H1 (cell line): ENCODE results near the gene DCANP1. TPM values are rescaled to one million over a fixed set of nuclear protein-coding genes. Genes with fewer than 3 reads are reported as not detected.

Experiments
- CTCF ChIA-PET: fragments of 300-600 bp; sonication (Branson Sonifier 250); formaldehyde crosslinking; loops from one replicate; lab custom pipeline; 2021; ENCODE audit not compliant: partially characterized antibody; lab: Charles Lee
- POLR2A ChIA-PET: fragments of 300-600 bp; sonication (Branson Sonifier 250); formaldehyde crosslinking; loops from one replicate; lab custom pipeline; 2021; ENCODE audit warnings: inconsistent platforms; ENCODE audit not compliant: partially characterized antibody; lab: Charles Lee
- DNase-seq, 2 experiments: peaks; one replicate each; pipeline versions ENCODE4 v3.0.0 to v3.0.0-alpha.2; 2010 to 2022; ENCODE audit warnings: low spot score in 2 of 2, low read depth in 1 of 2, mixed read lengths in 1 of 2
- FAIRE-seq: peaks from 2 replicates; lab custom pipeline; 2011; peaks lifted over from hg19 to GRCh38; lab: Jason Lieb, UNC
- H2AFZ ChIP-seq: 2 replicates; pipeline ENCODE4 v1.8.1; 2012; ENCODE audit warnings: low read length, inconsistent platforms
- H2AK5ac ChIP-seq: 2 replicates; pipeline ENCODE4 v1.6.1; 2013; ENCODE audit warnings: low read depth, low read length
- H2BK120ac ChIP-seq: replicated peaks from 2 replicates; pipeline ENCODE3; 2013; ENCODE audit warnings: low read depth, low read length, inconsistent platforms
- H2BK12ac ChIP-seq: 2 replicates; pipeline ENCODE4 v1.6.1; 2013; ENCODE audit warnings: low read depth, low read length
- H2BK15ac ChIP-seq: 2 replicates; pipeline ENCODE4 v1.6.1; 2013; ENCODE audit warnings: low read length
- H2BK20ac ChIP-seq: 2 replicates; pipeline ENCODE4 v1.6.1; 2013; ENCODE audit warnings: low read length
- H2BK5ac ChIP-seq: 2 replicates; pipeline ENCODE4 v1.6.1; 2013; ENCODE audit warnings: low read depth, low read length
- H3K14ac ChIP-seq: 2 replicates; pipeline ENCODE4 v1.6.1; 2013; ENCODE audit warnings: inconsistent platforms; ENCODE audit not compliant: insufficient read length
- H3K18ac ChIP-seq: 2 replicates; pipeline ENCODE4 v1.6.1; 2013; ENCODE audit warnings: low read length; ENCODE audit errors: extremely low read depth
- H3K23ac ChIP-seq: 2 replicates; pipeline ENCODE4 v1.6.1; 2013; ENCODE audit warnings: inconsistent platforms; ENCODE audit not compliant: insufficient read length
- H3K23me2 ChIP-seq: 2 replicates; pipeline ENCODE4 v1.6.1; 2013; ENCODE audit warnings: low read depth, low read length
- H3K27ac ChIP-seq: 2 replicates; pipeline ENCODE4 v1.6.1; 2011; ENCODE audit warnings: low read depth, low read length, inconsistent platforms
- H3K27me3 ChIP-seq, 4 experiments: replicated peaks in 1 of 4; 1 replicate in 1 of 4; 2 replicates in 3 of 4; pipeline versions ENCODE4 v1.6.1 to v1.8.1; 2011 to 2013; ENCODE audit warnings: low read length in 3 of 4, mild to moderate bottlenecking in 3 of 4, inconsistent platforms in 2 of 4, mixed read lengths in 2 of 4, moderate library complexity in 1 of 4; ENCODE audit not compliant: control insufficient read depth in 3 of 4, insufficient read depth in 3 of 4; ENCODE audit errors: extremely low read depth in 1 of 4
- H3K36me3 ChIP-seq, 4 experiments: 2 replicates each; pipeline versions ENCODE4 v1.6.1 to v1.8.1; 2011 to 2013; ENCODE audit warnings: mild to moderate bottlenecking in 4 of 4, low read length in 3 of 4, moderate library complexity in 2 of 4, control low read depth in 1 of 4, inconsistent platforms in 1 of 4; ENCODE audit not compliant: insufficient read depth in 4 of 4, control insufficient read depth in 2 of 4
- H3K4ac ChIP-seq: replicated peaks from 2 replicates; pipeline ENCODE3; 2013; ENCODE audit warnings: low read length, low read depth, mixed read lengths, inconsistent platforms; ENCODE audit not compliant: insufficient read length
- H3K4me1 ChIP-seq, 4 experiments: replicated peaks in 1 of 4; 1 replicate in 1 of 4; 2 replicates in 3 of 4; pipeline versions ENCODE4 v1.6.1 to v1.8.1; 2011 to 2013; ENCODE audit warnings: low read length in 3 of 4, inconsistent platforms in 2 of 4, mixed read lengths in 1 of 4; ENCODE audit not compliant: insufficient read depth in 4 of 4, control insufficient read depth in 3 of 4
- H3K4me2 ChIP-seq, 2 experiments: 2 replicates each; pipeline versions ENCODE4 v1.6.1 to v1.8.1; 2011 to 2013; ENCODE audit warnings: low read depth in 2 of 2, low read length in 2 of 2, control low read depth in 1 of 2, inconsistent platforms in 1 of 2, mild to moderate bottlenecking in 1 of 2; ENCODE audit not compliant: insufficient read depth in 1 of 2
- H3K4me3 ChIP-seq, 4 experiments: fragments of 200-600, 300-600 bp in 1 of 4; sonication (generic), shearing (Covaris generic), sonication (Bioruptor Twin) in 1 of 4; 2 replicates each; pipeline versions ENCODE4 v1.5.1 to v1.8.1; 2011 to 2016; ENCODE audit warnings: low read length in 4 of 4, low read depth in 3 of 4, control low read depth in 2 of 4, inconsistent platforms in 2 of 4, mild to moderate bottlenecking in 2 of 4, mixed read lengths in 1 of 4, moderate library complexity in 1 of 4; ENCODE audit not compliant: insufficient read depth in 2 of 4; ENCODE audit errors: extremely low read depth in 1 of 4
- H3K56ac ChIP-seq: replicated peaks from 2 replicates; pipeline ENCODE3; 2013; ENCODE audit warnings: low read depth, mild to moderate bottlenecking, mixed read lengths, low read length, inconsistent platforms; ENCODE audit not compliant: insufficient read length
- H3K79me1 ChIP-seq: 2 replicates; pipeline ENCODE4 v1.6.1; 2013; ENCODE audit warnings: low read depth, low read length, control low read depth
- H3K79me2 ChIP-seq, 2 experiments: 2 replicates each; pipeline versions ENCODE4 v1.6.1 to v1.8.1; 2012 to 2013; ENCODE audit warnings: low read length in 2 of 2, mild to moderate bottlenecking in 2 of 2, inconsistent platforms in 1 of 2; ENCODE audit not compliant: insufficient read depth in 2 of 2, control insufficient read depth in 1 of 2
- H3K9ac ChIP-seq, 4 experiments: replicated peaks in 1 of 4; 1 replicate in 1 of 4; 2 replicates in 3 of 4; pipeline versions ENCODE4 v1.6.1 to v1.8.1; 2011 to 2013; ENCODE audit warnings: low read depth in 3 of 4, low read length in 3 of 4, control low read depth in 2 of 4, mild to moderate bottlenecking in 2 of 4, moderate library complexity in 2 of 4, inconsistent platforms in 1 of 4; ENCODE audit errors: extremely low read depth in 1 of 4
- H3K9me3 ChIP-seq, 2 experiments: 2 replicates each; pipeline versions ENCODE4 v1.6.1 to v1.8.1; 2012 to 2013; ENCODE audit warnings: mild to moderate bottlenecking in 2 of 2, moderate library complexity in 2 of 2, control low read depth in 1 of 2, inconsistent platforms in 1 of 2, low read depth in 1 of 2, low read length in 1 of 2, mixed read lengths in 1 of 2; ENCODE audit not compliant: insufficient read depth in 2 of 2
- H4K20me1 ChIP-seq, 2 experiments: replicated peaks in 1 of 2; 2 replicates each; pipeline versions ENCODE3 to v1.8.1; 2011 to 2013; ENCODE audit warnings: inconsistent platforms in 2 of 2, low read length in 2 of 2, mild to moderate bottlenecking in 1 of 2; ENCODE audit not compliant: insufficient read depth in 2 of 2, control insufficient read depth in 1 of 2
- H4K5ac ChIP-seq: 2 replicates; pipeline ENCODE4 v1.6.1; 2013; ENCODE audit warnings: low read length, low read depth, mixed read lengths, inconsistent platforms; ENCODE audit not compliant: insufficient read length
- H4K8ac ChIP-seq: 2 replicates; pipeline ENCODE4 v1.8.0; 2013; ENCODE audit warnings: mild to moderate bottlenecking, moderate library complexity, low read length, inconsistent platforms; ENCODE audit not compliant: insufficient read depth; ENCODE audit errors: extremely low read depth
- H4K91ac ChIP-seq: replicated peaks from 2 replicates; pipeline ENCODE3; 2013; ENCODE audit warnings: low read length, mixed read lengths, inconsistent platforms; ENCODE audit not compliant: insufficient read length
- EZH2 ChIP-seq: fragments of 200-600 bp; sonication (generic); IDR thresholded peaks from 2 replicates; pipeline ENCODE4 v1.7.1; 2012; ENCODE audit warnings: low read depth, mild to moderate bottlenecking, moderate library complexity, low read length, inconsistent platforms; ENCODE audit not compliant: severe bottlenecking
- SAP30 ChIP-seq: fragments of 300-600 bp; sonication (generic); IDR thresholded peaks from 2 replicates; pipeline ENCODE4 v1.7.1; 2012; ENCODE audit warnings: low read length, moderate library complexity, mild to moderate bottlenecking, inconsistent platforms; ENCODE audit not compliant: insufficient read depth, insufficient replicate concordance
- SIX5 ChIP-seq: IDR thresholded peaks from 2 replicates; pipeline ENCODE4 v1.6.1; 2011; ENCODE audit warnings: mild to moderate bottlenecking, low read depth, low read length
- SP4 ChIP-seq: IDR thresholded peaks from 2 replicates; pipeline ENCODE4 v1.6.1; 2012; ENCODE audit warnings: low read length, inconsistent platforms
- ZNF274 ChIP-seq: IDR thresholded peaks from 2 replicates; pipeline ENCODE4 v1.7.0; 2012; ENCODE audit warnings: low read length, borderline replicate concordance; ENCODE audit errors: extremely low read depth
- WGBS, 2 experiments: shearing (Covaris generic) in 1 of 2; methylation state at CpG; one replicate each; pipeline versions ENCODE4 v1.1.6 to v1.1.7; 2013 to 2015; ENCODE audit warnings: low lambda C conversion rate in 2 of 2, mixed read lengths in 2 of 2, inconsistent platforms in 1 of 2, low coverage in 1 of 2, missing lambda C conversion rate in 1 of 2; ENCODE audit not compliant: insufficient replicate concordance in 2 of 2, insufficient coverage in 1 of 2, insufficient read length in 1 of 2; ENCODE audit errors: extremely low coverage in 1 of 2, missing lambda C conversion rate in 1 of 2; 5-methylcytosine and 5-hydroxymethylcytosine counted together
- polyA plus RNA-seq, 7 experiments: library from polyadenylated mRNA; depleted of rRNA in 3 of 7; stranded (reverse) in 5 of 7; unstranded in 2 of 7; fragments of >200 nt in 5 of 7; fragments of 200-250 nt in 2 of 7; gene quantifications; 1 replicate in 5 of 7; 2 replicates in 1 of 7; 4 replicates in 1 of 7; pipeline versions ENCODE4 v1.2.1 to v1.2.3, GENCODE V29; 2011 to 2013; ENCODE audit warnings: missing spikeins in 2 of 7, mixed read lengths in 2 of 7
- total RNA-seq: library from RNA; stranded (reverse); fragmentation: NEBNext Ultra II Directional; extraction: Animal tissue kit (Norgen Biotek cat#: 25700); gene quantifications from 2 replicates; pipeline ENCODE4 v1.2.1, GENCODE V29; 2021

The DCANP1 gene
- total and polyA plus RNA-seq, 2 of the 8 experiments (the other 6 are each of a cell fraction or from before 2014, with no cell fraction given): not detected

DNA sequence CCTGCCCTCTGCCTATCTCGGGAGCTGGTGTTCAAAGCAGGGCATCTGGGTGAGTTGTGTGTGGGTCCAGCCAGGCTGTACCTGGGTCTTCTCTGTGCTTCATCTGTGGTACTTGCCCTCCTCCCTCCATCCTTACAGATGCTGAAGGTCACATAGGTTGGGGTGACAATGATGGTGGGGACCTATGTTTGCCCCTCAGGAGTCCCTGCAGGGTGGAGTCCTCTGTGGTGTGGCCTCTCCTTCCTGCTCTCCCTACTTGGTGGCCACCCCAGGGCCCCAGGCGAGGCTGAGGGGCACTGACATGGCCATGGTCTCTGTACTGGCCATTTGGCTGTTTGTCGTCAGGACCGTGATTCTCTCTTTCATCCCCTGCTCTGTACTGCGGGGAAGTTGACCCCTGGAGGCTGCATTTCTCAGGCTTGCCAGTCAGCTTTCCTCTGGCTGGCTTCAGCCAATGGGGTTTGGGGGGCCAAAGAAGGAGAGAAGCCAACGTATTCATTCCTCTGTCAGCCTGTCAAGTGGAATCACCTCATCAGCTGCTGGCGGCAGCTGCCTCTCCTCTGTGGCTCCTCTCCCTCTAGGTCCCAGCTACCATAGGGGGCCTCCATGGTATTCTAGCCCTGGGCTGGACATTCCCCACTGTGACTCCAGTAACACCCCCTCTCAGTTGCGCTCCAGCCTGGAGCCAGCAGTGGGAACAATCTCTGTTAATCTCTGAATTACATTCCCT, 4.6 kb downstream of the DCANP1 start:
- Histone ChIP-seq H3K4me1 (no peaks in the 10 kb centered on the region; a peak in 1 of 7 replicates), H2BK5ac (no peak overlapping the region), H3K4ac (no peak overlapping the region), H3K79me2 (no peaks in the 10 kb centered on the region), H3K4me3 (no peak overlapping the region), H3K9ac (no peak overlapping the region), H4K8ac (no peak overlapping the region), H2BK20ac (no peak overlapping the region), H2AFZ (no peak overlapping the region), H3K14ac (no peak overlapping the region), H2BK15ac (no peak overlapping the region), H3K56ac (no peak overlapping the region), H3K18ac (no peak overlapping the region), H3K27me3 (no peaks in the 10 kb centered on the region; a peak in 1 of 7 replicates), H4K5ac (no peak overlapping the region), H3K36me3 (no peaks in the 10 kb centered on the region), H3K27ac (no peak overlapping the region), H3K23ac (no peak overlapping the region), H3K9me3 (no peaks in the 10 kb centered on the region), H3K4me2 (no peak overlapping the region), H3K79me1 (no peaks in the 10 kb centered on the region), H4K20me1 (no peaks in the 10 kb centered on the region), H2BK120ac (no peak overlapping the region), H2BK12ac (no peak overlapping the region), H3K23me2 (no peaks in the 10 kb centered on the region; the same call in 1 of the 2 replicates), H2AK5ac (no peak overlapping the region), H4K91ac (no peak overlapping the region)
- ChIA-PET POLR2A (no interaction called here), CTCF (interaction anchor here (0.5 to 19.4 kb wide), 4 partner anchors 17 to 125 kb away, joined by 3 to 264 read pairs (median 32); no protein-coding TSS in a partner anchor)
- WGBS, 2 experiments: 68% methylated on average over 7 of the region's 8 CpGs; no CpG with 5 or more reads in 1 of the 2 experiments
- FAIRE-seq (no peak), DNase-seq (no peak)
- no peak for TF ChIP-seq ZNF274
- TF ChIP-seq SAP30: no peak
- no peak for TF ChIP-seq SP4
- no peak for TF ChIP-seq SIX5
- TF ChIP-seq EZH2: no peak
